HL-60 (cell line): ENCODE measurements around the gene PTPRM.

ENCODE experiments used
- GABPA ChIP-seq: IDR thresholded peaks from 2 replicates; pipeline ENCODE4 v1.6.1; 2012; ENCODE audit warnings: low read depth
- POLR2AphosphoS5 ChIP-seq: IDR thresholded peaks from 2 replicates; pipeline ENCODE4 v1.6.1; 2012; ENCODE audit warnings: low read depth
- REST ChIP-seq: IDR thresholded peaks from 2 replicates; pipeline ENCODE4 v1.6.1; 2012; ENCODE audit warnings: low read depth; ENCODE audit not compliant: insufficient replicate concordance
- TF ChIP-seq, protein P1 (sequence below): IDR thresholded peaks from one replicate; pipeline ENCODE4 v1.5.1; 2011; ENCODE audit warnings: low read length, control low read depth, inconsistent platforms; ENCODE audit not compliant: insufficient read depth

DNA sequence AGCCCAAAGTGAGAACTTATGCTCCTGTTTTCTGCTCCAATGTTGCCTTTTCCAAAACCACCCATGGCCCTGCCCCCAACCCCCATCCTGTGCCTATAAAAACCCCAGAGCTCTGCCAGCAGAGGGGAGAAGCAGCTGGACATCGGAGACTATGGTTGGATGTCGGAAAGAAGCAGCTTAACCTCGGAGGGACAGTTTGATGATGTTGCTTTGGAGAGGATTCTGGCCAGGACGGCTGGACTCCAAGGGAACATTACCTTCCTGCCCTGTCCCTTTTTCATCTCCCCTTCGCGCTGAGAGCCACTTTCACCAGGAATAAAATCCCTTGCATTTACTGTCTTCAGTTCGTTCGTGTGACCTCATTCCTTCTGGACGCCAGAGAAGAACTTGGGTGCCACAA is 158.4 kb downstream of the PTPRM start:
- TF ChIP-seq, protein P1, sequence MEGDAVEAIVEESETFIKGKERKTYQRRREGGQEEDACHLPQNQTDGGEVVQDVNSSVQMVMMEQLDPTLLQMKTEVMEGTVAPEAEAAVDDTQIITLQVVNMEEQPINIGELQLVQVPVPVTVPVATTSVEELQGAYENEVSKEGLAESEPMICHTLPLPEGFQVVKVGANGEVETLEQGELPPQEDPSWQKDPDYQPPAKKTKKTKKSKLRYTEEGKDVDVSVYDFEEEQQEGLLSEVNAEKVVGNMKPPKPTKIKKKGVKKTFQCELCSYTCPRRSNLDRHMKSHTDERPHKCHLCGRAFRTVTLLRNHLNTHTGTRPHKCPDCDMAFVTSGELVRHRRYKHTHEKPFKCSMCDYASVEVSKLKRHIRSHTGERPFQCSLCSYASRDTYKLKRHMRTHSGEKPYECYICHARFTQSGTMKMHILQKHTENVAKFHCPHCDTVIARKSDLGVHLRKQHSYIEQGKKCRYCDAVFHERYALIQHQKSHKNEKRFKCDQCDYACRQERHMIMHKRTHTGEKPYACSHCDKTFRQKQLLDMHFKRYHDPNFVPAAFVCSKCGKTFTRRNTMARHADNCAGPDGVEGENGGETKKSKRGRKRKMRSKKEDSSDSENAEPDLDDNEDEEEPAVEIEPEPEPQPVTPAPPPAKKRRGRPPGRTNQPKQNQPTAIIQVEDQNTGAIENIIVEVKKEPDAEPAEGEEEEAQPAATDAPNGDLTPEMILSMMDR, result no peak
- TF ChIP-seq POLR2AphosphoS5 (no peak), REST (no peak), GABPA (no peak)
